WTC11 (cell line): ENCODE data around the gene CEP152. TPM values are rescaled to one million over a fixed set of nuclear protein-coding genes. Genes with fewer than 3 reads are reported as not detected.

ENCODE experiments used
- ATAC-seq: fragments of 200-7000 bp; cut with Tn5 transposase; 2 replicates; pipeline ENCODE4 v1.10.0; 2021; ENCODE audit warnings: mild to moderate bottlenecking, moderate library complexity
- CTCF ChIA-PET: fragments of 300-600 bp; sonication (Branson Sonifier 250); formaldehyde crosslinking; loops from one replicate; lab custom pipeline; 2021; ENCODE audit warnings: antibody characterized with exemption; lab: Charles Lee
- POLR2A ChIA-PET: fragments of 350-600 bp; sonication (Branson Sonifier 250); formaldehyde crosslinking; loops from one replicate; lab custom pipeline; 2021; ENCODE audit warnings: antibody characterized with exemption; lab: Charles Lee
- DNase-seq: peaks from one replicate; pipeline ENCODE4 v3.0.0; 2021; ENCODE audit warnings: low spot score
- H3K27ac Mint-ChIP-seq: 2 replicates; pipeline ENCODE4 v1.8.0; 2021; ENCODE audit warnings: mixed read lengths
- H3K27me3 Mint-ChIP-seq: 2 replicates; pipeline ENCODE4 v1.8.0; 2021; ENCODE audit warnings: low read depth, mild to moderate bottlenecking, moderate library complexity, mixed read lengths
- H3K36me3 Mint-ChIP-seq: 2 replicates; pipeline ENCODE4 v1.8.0; 2021; ENCODE audit warnings: mixed read lengths
- H3K4me1 Mint-ChIP-seq: 2 replicates; pipeline ENCODE4 v1.8.0; 2022; ENCODE audit warnings: mixed read lengths
- H3K4me3 Mint-ChIP-seq: 2 replicates; pipeline ENCODE4 v1.8.0; 2021; ENCODE audit warnings: mild to moderate bottlenecking, moderate library complexity, mixed read lengths
- H3K9me3 Mint-ChIP-seq: 2 replicates; pipeline ENCODE4 v1.8.0; 2021; ENCODE audit warnings: mixed read lengths
- ATF1 ChIP-seq: sonication (generic); formaldehyde crosslinking; IDR thresholded peaks from 2 replicates; pipeline ENCODE4 v1.8.1; 2023; ENCODE audit warnings: mild to moderate bottlenecking, moderate library complexity, missing genetic modification reagents
- E2F5 ChIP-seq: sonication (generic); formaldehyde crosslinking; IDR thresholded peaks from 2 replicates; pipeline ENCODE4 v1.8.1; 2022; ENCODE audit warnings: mild to moderate bottlenecking, moderate library complexity, missing genetic modification reagents
- FOXP1 ChIP-seq: sonication (generic); formaldehyde crosslinking; IDR thresholded peaks from 2 replicates; pipeline ENCODE4 v1.8.0; 2022; ENCODE audit warnings: missing genetic modification reagents, mild to moderate bottlenecking, moderate library complexity, borderline replicate concordance
- IRF1 ChIP-seq: sonication (generic); formaldehyde crosslinking; IDR thresholded peaks from 2 replicates; pipeline ENCODE4 v1.8.0; 2023; ENCODE audit warnings: missing genetic modification reagents
- NFATC4 ChIP-seq: fragments of 250-450 bp; sonication (Bioruptor Pico); IDR thresholded peaks from 2 replicates; pipeline ENCODE4 v1.9.0; 2021; ENCODE audit warnings: mild to moderate bottlenecking
- NR3C1 ChIP-seq: sonication (generic); formaldehyde crosslinking; conservative IDR thresholded peaks from 2 replicates; pipeline ENCODE4 v1.8.1; 2023; ENCODE audit warnings: low read depth, mild to moderate bottlenecking, missing genetic modification reagents
- OVOL2 ChIP-seq: fragments of 250-450 bp; sonication (Bioruptor Pico); IDR thresholded peaks from 2 replicates; pipeline ENCODE4 v1.9.0; 2021; ENCODE audit warnings: mild to moderate bottlenecking, borderline replicate concordance
- RORB ChIP-seq: fragments of 250-450 bp; sonication (Bioruptor Pico); IDR thresholded peaks from 2 replicates; pipeline ENCODE4 v1.9.0; 2021; ENCODE audit warnings: mild to moderate bottlenecking
- SP1 ChIP-seq: sonication (generic); formaldehyde crosslinking; conservative IDR thresholded peaks from 2 replicates; pipeline ENCODE4 v1.8.1; 2022; ENCODE audit warnings: missing genetic modification reagents
- TCF7 ChIP-seq: sonication (generic); formaldehyde crosslinking; IDR thresholded peaks from 2 replicates; pipeline ENCODE4 v1.8.0; 2022; ENCODE audit warnings: mild to moderate bottlenecking, low read depth, missing genetic modification reagents, moderate library complexity
- ZNF138 ChIP-seq: sonication (generic); formaldehyde crosslinking; conservative IDR thresholded peaks from 2 replicates; pipeline ENCODE4 v1.8.1; 2022; ENCODE audit warnings: mild to moderate bottlenecking, moderate library complexity, missing genetic modification reagents
- ZNF219 ChIP-seq: sonication (generic); formaldehyde crosslinking; IDR thresholded peaks from 2 replicates; pipeline ENCODE4 v1.8.0; 2023; ENCODE audit warnings: missing genetic modification reagents, mild to moderate bottlenecking, borderline replicate concordance
- ZNF281 ChIP-seq: sonication (generic); formaldehyde crosslinking; IDR thresholded peaks from 2 replicates; pipeline ENCODE4 v1.8.0; 2023; ENCODE audit warnings: mild to moderate bottlenecking, missing genetic modification reagents
- ZNF317 ChIP-seq: sonication (generic); formaldehyde crosslinking; IDR thresholded peaks from 2 replicates; pipeline ENCODE4 v1.8.1; 2023; ENCODE audit warnings: low read depth, mild to moderate bottlenecking, moderate library complexity, missing genetic modification reagents, borderline replicate concordance
- ZNF396 ChIP-seq: fragments of 250-450 bp; sonication (Bioruptor Pico); IDR thresholded peaks from 2 replicates; pipeline ENCODE4 v1.8.0; 2021; ENCODE audit warnings: mild to moderate bottlenecking, moderate library complexity, borderline replicate concordance
- ZSCAN18 ChIP-seq: fragments of 250-450 bp; sonication (Bioruptor Pico); IDR thresholded peaks from 2 replicates; pipeline ENCODE4 v2.1.2; 2022; ENCODE audit warnings: mild to moderate bottlenecking, moderate library complexity
- total RNA-seq: library from RNA; stranded (reverse); gene quantifications from 3 replicates; pipeline ENCODE4 v1.2.3, GENCODE V29; 2021
- TF ChIP-seq, protein P1 (sequence below): fragments of 250-450 bp; sonication (Bioruptor Pico); IDR thresholded peaks from 2 replicates; pipeline ENCODE4 v1.9.0; 2021; ENCODE audit warnings: moderate library complexity, mild to moderate bottlenecking, inconsistent platforms, borderline replicate concordance
- TF ChIP-seq, protein P2 (sequence below): sonication (generic); formaldehyde crosslinking; IDR thresholded peaks from 2 replicates; pipeline ENCODE4 v1.8.0; 2023; ENCODE audit warnings: missing genetic modification reagents, mild to moderate bottlenecking, borderline replicate concordance
- TF ChIP-seq, protein P3 (sequence below): sonication (generic); formaldehyde crosslinking; IDR thresholded peaks from 2 replicates; pipeline ENCODE4 v1.8.1; 2023; ENCODE audit warnings: mild to moderate bottlenecking, missing genetic modification reagents

Gene CEP152
- total RNA-seq, 1 experiment from 2014 or later: 16.7 TPM

DNA sequence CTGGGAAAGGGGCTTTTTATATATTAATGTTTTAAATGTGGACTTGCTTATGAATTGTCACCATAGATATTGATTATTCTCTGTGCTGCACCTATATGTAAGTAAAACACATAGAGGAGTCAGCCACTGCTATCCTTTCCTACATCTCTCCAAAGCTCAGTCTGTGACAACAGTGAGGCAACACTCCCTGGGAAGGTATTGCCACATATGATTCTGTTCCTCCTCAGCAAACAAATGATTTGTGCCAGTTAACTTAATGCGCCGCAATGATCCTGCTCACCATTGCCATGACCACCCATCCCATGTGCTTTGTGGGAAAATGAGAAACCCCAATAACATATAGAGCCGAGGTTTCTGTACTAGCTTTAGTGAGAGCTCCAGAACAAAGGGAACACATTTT, 90.2 kb downstream of the CEP152 start:
- Mint-ChIP-seq H3K4me3 (no peak overlapping the region), H3K4me1 (no peaks in the 10 kb centered on the region), H3K9me3 (peaks cover 14% of the 10 kb centered on the region), H3K27ac (no peak overlapping the region), H3K27me3 (no peaks in the 10 kb centered on the region), H3K36me3 (peaks cover 17% of the 10 kb centered on the region)
- ATAC-seq: no peak
- TF ChIP-seq TCF7 (CRISPR knock-in tag) (no peak), ZNF317 (CRISPR knock-in tag) (no peak), ZNF281 (CRISPR knock-in tag) (no peak), ZNF219 (CRISPR knock-in tag) (no peak), RORB (CRISPR knock-in tag) (no peak), NR3C1 (no peak), SP1 (CRISPR knock-in tag) (no peak)
- TF ChIP-seq, protein P1, sequence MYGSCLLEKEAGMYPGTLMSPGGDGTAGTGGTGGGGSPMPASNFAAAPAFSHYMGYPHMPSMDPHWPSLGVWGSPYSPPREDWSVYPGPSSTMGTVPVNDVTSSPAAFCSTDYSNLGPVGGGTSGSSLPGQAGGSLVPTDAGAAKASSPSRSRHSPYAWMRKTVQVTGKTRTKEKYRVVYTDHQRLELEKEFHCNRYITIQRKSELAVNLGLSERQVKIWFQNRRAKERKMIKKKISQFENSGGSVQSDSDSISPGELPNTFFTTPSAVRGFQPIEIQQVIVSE (CRISPR knock-in tag): no peak
- CTCF ChIA-PET: no interaction called here
- POLR2A ChIA-PET: no interaction called here
- no peak for DNase-seq

DNA sequence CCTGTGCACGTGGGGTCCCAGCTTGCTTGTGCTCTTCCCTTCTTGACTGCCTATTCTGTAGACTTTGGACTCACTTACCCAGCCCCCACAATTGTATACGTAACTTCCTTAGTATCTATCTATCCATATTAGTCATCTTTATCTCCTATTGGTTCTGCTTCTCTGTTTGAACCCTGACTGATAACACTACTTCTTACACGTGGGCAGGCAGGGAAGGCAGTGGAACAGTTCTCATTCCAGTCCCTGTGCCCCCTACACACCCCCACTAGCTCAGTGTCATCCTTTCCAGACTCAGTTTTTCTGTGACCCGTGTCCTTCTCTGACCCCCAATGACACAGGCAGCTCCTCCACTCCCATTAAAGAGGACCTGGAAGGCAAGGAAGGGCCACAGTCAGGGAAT, 91.2 kb downstream of the CEP152 start:
- no peak overlapping the region for H3K4me3 Mint-ChIP-seq
- POLR2A ChIA-PET: no interaction called here
- no peaks in the 10 kb centered on the region for H3K4me1 Mint-ChIP-seq
- no peaks in the 10 kb centered on the region for H3K27me3 Mint-ChIP-seq
- ATAC-seq (no peak), DNase-seq (no peak)
- peaks cover 21% of the 10 kb centered on the region for H3K36me3 Mint-ChIP-seq
- H3K27ac Mint-ChIP-seq: no peak overlapping the region
- H3K9me3 Mint-ChIP-seq: peaks cover 17% of the 10 kb centered on the region
- CTCF ChIA-PET: no interaction called here
- TF ChIP-seq IRF1 (no peak), ZSCAN18 (CRISPR knock-in tag) (no peak), ZNF396 (CRISPR knock-in tag) (no peak), NFATC4 (CRISPR knock-in tag) (no peak), OVOL2 (CRISPR knock-in tag) (no peak), ATF1 (CRISPR knock-in tag) (no peak), ZNF138 (CRISPR knock-in tag) (no peak), E2F5 (CRISPR knock-in tag) (no peak), FOXP1 (no peak)
- TF ChIP-seq, protein P2, sequence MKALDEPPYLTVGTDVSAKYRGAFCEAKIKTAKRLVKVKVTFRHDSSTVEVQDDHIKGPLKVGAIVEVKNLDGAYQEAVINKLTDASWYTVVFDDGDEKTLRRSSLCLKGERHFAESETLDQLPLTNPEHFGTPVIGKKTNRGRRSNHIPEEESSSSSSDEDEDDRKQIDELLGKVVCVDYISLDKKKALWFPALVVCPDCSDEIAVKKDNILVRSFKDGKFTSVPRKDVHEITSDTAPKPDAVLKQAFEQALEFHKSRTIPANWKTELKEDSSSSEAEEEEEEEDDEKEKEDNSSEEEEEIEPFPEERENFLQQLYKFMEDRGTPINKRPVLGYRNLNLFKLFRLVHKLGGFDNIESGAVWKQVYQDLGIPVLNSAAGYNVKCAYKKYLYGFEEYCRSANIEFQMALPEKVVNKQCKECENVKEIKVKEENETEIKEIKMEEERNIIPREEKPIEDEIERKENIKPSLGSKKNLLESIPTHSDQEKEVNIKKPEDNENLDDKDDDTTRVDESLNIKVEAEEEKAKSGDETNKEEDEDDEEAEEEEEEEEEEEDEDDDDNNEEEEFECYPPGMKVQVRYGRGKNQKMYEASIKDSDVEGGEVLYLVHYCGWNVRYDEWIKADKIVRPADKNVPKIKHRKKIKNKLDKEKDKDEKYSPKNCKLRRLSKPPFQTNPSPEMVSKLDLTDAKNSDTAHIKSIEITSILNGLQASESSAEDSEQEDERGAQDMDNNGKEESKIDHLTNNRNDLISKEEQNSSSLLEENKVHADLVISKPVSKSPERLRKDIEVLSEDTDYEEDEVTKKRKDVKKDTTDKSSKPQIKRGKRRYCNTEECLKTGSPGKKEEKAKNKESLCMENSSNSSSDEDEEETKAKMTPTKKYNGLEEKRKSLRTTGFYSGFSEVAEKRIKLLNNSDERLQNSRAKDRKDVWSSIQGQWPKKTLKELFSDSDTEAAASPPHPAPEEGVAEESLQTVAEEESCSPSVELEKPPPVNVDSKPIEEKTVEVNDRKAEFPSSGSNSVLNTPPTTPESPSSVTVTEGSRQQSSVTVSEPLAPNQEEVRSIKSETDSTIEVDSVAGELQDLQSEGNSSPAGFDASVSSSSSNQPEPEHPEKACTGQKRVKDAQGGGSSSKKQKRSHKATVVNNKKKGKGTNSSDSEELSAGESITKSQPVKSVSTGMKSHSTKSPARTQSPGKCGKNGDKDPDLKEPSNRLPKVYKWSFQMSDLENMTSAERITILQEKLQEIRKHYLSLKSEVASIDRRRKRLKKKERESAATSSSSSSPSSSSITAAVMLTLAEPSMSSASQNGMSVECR (CRISPR knock-in tag): no peak
- TF ChIP-seq, protein P3, sequence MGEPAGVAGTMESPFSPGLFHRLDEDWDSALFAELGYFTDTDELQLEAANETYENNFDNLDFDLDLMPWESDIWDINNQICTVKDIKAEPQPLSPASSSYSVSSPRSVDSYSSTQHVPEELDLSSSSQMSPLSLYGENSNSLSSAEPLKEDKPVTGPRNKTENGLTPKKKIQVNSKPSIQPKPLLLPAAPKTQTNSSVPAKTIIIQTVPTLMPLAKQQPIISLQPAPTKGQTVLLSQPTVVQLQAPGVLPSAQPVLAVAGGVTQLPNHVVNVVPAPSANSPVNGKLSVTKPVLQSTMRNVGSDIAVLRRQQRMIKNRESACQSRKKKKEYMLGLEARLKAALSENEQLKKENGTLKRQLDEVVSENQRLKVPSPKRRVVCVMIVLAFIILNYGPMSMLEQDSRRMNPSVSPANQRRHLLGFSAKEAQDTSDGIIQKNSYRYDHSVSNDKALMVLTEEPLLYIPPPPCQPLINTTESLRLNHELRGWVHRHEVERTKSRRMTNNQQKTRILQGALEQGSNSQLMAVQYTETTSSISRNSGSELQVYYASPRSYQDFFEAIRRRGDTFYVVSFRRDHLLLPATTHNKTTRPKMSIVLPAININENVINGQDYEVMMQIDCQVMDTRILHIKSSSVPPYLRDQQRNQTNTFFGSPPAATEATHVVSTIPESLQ (CRISPR knock-in tag): no peak
- TF ChIP-seq, protein P1 (CRISPR knock-in tag): no peak
